ENCODE measurements around the gene RBM47. TPM values are rescaled to one million over a fixed set of nuclear protein-coding genes. Genes with fewer than 3 reads are reported as not detected.

Gene RBM47
- total RNA-seq, 1 experiment from 2014 or later = 70.3 TPM

GRCh38 chr4:40458109-40458508, 171.6 kb downstream of the RBM47 start:
- no peaks in the 10 kb centered on the region for H4K20me1 ChIP-seq (ENCODE audit: control insufficient read depth, insufficient read depth, insufficient read length)
- Mint-ChIP-seq H3K4me3 (no peak overlapping the region), H3K4me1 (peaks cover 17 to 22% of the 10 kb centered on the region in 2 experiments), H3K27ac (no peak overlapping the region), H3K36me3 (ENCODE audit: insufficient read depth in 1 of 3, low read depth in 3 of 3) (peaks cover 0 to 2% (median 0%) of the 10 kb centered on the region in 3 experiments; a peak in 1 of 7 replicates), H3K27me3 (ENCODE audit: low read depth) (no peaks in the 10 kb centered on the region), H3K9me3 (no peaks in the 10 kb centered on the region)
- H4K5ac ChIP-seq (ENCODE audit: insufficient read length, low read depth, low read length) = no peak overlapping the region
- H3K4me2 ChIP-seq (ENCODE audit: insufficient read depth, insufficient read length, low read length) = no peak overlapping the region
- H3K14ac ChIP-seq (ENCODE audit: insufficient read depth, low read length) = no peak overlapping the region
- H3K18ac ChIP-seq (ENCODE audit: insufficient read length, low read depth, low read length) = no peak overlapping the region
- no peak overlapping the region for H4K91ac ChIP-seq (ENCODE audit: insufficient read length, low read depth, low read length)
- H2BK20ac ChIP-seq (ENCODE audit: low read depth, low read length, poor library complexity, severe bottlenecking) = no peak overlapping the region
- no peaks in the 10 kb centered on the region for H3K23me2 ChIP-seq (ENCODE audit: insufficient read length, low read depth, low read length, poor library complexity, severe bottlenecking)
- no peak overlapping the region for H3K9ac ChIP-seq (ENCODE audit: extremely low read depth, insufficient read length, low read length)
- H2AFZ ChIP-seq (ENCODE audit: low read length) = no peak overlapping the region
- no peak overlapping the region for H3K27ac ChIP-seq (ENCODE audit: insufficient read length, low read depth, low read length)
- H3K23ac ChIP-seq (ENCODE audit: insufficient read length, low read depth, low read length) = no peak overlapping the region
- no peak overlapping the region for H2BK12ac ChIP-seq (ENCODE audit: insufficient read length, low read depth, low read length)
- H2BK120ac ChIP-seq (ENCODE audit: low read depth, low read length, poor library complexity, severe bottlenecking) = no peak overlapping the region
- no peak overlapping the region for H3K4ac ChIP-seq (ENCODE audit: low read depth, low read length)
- DNase-seq = no peak
- no peak overlapping the region for H4K8ac ChIP-seq (replicated peaks; ENCODE audit: insufficient read length, low read depth, low read length)
- no peaks in the 10 kb centered on the region; the same call in 1 of the 2 replicates for H3K4me1 ChIP-seq (ENCODE audit: insufficient read depth, low read length)
- no peak overlapping the region for H2BK15ac ChIP-seq (ENCODE audit: low read depth, low read length)
- no peak overlapping the region for H3T11ph ChIP-seq (ENCODE audit: low read length)
- no peak overlapping the region for H2BK5ac ChIP-seq (ENCODE audit: insufficient read length, low read length)
- H3K79me2 ChIP-seq (ENCODE audit: insufficient read depth, low read length) = no peaks in the 10 kb centered on the region; the same call in 1 of the 2 replicates
- TF ChIP-seq CTCF (conservative IDR thresholded peaks at IDR 0.05) = no peak
- no CpG with 5 or more reads among the region's 1 CpG for WGBS (ENCODE audit: extremely low coverage, insufficient read length, low lambda C conversion rate)
- H3K56ac ChIP-seq (ENCODE audit: insufficient read length, low read depth, low read length) = no peak overlapping the region
- H3K27me3 ChIP-seq (ENCODE audit: insufficient read depth, low read length) = no peaks in the 10 kb centered on the region
- no peaks in the 10 kb centered on the region for H3K79me1 ChIP-seq (ENCODE audit: insufficient read depth, low read depth, low read length, poor library complexity, severe bottlenecking)
- no peak overlapping the region for H2AK5ac ChIP-seq (ENCODE audit: insufficient read length, low read length)
- no peaks in the 10 kb centered on the region for H3K9me3 ChIP-seq (ENCODE audit: control insufficient read depth, low read depth, low read length)

Measured in H9 (cell line).